ENCODE measurements around the gene BACH2.

- no peak for TF ChIP-seq CTCF (IDR thresholded peaks at IDR 0.05; ENCODE audit: low read depth, low read length, poor library complexity, severe bottlenecking)
- TF ChIP-seq EZH2phosphoT487 (IDR thresholded peaks at IDR 0.05; ENCODE audit: borderline replicate concordance, low read length) = no peak
Observed at GRCh38 chr6:90199900-90200299, 96.7 kb downstream of the BACH2 start.
